HG02852 (cell line): Measurements from ENCODE around the gene HLA-G.
"Not testable (repeated sequence)": the region's sequence is repeated elsewhere in the genome, so short reads cannot be mapped to it uniquely, and the experiment has no call there.

Source experiments
- ATAC-seq: cut with Tn5 transposase; IDR thresholded peaks from one replicate; pipeline ENCODE4 v1.9.1; 2021; ENCODE audit warnings: mild to moderate bottlenecking, moderate library complexity; ENCODE audit not compliant: unreplicated experiment

The HLA-G gene

GRCh38 chr6:29827579-29828470 lies at the start of gene HLA-G:
HLA-G (plus strand) TSS chr6:29827825; CDS start chr6:29827845, 20 bp downstream.
- no peak for ATAC-seq

DNA sequence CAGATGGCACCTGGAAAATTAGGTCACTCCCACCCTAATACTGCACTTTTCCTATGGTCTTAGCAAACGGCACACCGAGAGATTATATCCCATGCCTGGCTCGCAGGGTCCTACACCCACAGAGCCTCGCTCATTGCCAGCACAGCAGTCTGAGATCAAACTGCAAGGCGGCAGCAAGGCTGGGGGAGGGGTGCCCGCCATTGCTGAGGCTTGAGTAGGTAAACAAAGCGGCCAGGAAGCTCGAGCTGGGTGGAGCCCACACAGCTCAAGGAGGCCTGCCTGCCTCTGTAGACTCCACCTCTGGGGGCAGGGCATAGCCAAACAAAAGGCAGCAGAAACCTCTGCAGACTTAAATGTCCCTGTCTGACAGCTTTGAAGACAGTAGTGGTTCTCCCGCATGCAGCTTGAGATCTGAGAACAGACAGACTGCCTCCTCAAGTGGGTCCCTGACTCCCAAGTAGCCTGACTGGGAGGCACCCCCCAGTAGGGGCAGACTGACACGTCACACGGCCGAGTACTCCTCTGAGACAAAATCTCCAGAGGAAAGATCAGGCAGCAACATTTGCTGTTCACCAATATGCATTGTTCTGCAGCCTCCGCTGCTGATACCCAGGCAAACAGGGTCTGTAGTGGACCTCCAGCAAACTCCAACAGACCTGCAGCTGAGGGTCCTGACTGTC lies 47.5 kb upstream of the HLA-G start:
- not testable (repeated sequence) for ATAC-seq

DNA sequence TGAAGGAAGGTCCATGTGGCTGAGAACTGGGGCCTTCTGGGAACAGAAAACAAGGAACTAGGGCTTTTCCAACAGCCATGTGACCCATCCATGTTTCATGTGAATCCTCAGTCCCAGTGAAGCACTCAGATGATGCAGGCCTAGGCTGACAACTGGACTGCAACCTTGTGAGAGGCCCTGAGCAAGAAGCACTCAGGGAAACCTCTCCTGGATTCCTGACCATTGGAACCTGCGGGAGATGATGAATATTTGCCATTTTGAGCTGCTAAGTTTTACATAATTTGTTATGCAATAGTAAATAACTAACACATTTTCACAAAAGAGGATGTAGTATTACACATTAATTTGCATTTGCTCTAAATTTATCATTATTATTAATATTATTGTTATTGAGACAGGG lies 38.4 kb upstream of the HLA-G start:
- ATAC-seq, result no peak

GRCh38 chr6:29790626-29791025 lies 37.0 kb upstream of the HLA-G start:
- no peak for ATAC-seq

DNA sequence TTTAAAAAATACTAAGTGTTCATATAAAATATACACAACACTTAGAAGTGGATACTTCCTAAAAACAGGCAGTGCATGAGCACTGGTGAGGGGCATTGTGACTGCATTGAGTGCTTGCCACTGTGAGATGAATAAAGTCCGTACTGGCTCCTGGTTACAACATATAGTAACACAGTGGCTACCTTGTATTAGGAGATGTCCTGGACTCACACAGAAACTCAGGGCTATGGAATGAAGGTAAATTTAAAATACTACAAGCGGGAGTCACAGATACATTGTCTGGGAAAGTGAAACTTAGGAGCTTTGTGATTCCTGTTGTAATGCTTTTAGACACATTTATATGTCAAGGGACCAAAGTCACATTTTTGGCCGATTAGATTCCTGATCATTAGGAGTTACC lies 36.5 kb upstream of the HLA-G start:
- no peak for ATAC-seq

DNA sequence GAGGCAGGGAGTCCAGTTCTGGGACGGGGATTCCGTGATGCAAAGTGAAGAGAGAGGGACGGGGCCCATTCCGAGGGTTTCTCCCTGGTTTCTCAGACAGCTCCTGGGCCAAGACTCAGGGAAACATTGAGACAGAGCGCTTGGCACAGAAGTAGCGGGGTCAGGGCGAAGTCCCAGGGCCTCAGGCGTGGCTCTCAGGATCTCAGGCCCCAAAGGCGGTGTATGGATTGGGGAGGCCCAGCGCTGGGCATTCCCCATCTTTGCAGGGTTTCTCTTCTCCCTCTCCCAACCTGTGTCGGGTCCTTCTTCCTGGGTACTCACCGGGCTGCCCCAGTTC lies 35.9 kb upstream of the HLA-G start:
- ATAC-seq, result no peak

GRCh38 chr6:29792123-29793035 lies 35.2 kb upstream of the HLA-G start:
- no peak for ATAC-seq

DNA sequence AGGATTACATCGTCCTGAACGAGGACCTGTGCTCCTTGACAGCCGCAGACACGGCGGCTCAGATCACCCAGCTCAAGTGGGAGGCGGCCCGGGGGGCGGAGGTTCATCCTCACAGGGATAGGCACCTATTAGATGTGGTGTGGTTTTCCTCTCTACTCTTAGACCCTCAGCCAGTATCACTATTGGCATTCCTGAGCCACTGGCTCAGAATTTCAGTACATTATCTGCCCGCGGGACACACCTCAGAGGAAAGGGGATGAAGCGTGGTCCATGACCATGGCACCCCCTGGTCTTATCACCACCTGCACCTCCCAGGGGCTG lies 34.6 kb upstream of the HLA-G start:
- ATAC-seq, result no peak

DNA sequence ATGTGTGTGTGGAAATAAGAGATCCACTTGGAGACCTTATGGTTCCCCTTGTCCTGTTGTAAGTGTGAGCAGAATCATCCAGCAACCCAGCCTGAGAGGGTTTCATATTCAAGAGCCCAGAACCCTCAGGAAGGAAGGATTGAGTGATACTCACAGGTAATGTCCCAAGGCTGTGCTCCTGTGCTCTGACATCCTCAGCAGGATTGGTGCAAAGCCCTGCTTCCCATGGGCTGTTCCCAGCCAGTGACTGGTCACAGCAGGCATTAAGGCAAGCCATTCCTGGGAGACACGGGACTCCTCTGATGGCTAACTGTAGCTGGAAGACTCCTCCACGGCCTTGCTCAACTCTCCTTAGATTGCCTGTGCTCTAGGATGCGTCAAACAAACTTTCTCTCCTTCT lies 33.8 kb upstream of the HLA-G start:
- no peak for ATAC-seq

DNA sequence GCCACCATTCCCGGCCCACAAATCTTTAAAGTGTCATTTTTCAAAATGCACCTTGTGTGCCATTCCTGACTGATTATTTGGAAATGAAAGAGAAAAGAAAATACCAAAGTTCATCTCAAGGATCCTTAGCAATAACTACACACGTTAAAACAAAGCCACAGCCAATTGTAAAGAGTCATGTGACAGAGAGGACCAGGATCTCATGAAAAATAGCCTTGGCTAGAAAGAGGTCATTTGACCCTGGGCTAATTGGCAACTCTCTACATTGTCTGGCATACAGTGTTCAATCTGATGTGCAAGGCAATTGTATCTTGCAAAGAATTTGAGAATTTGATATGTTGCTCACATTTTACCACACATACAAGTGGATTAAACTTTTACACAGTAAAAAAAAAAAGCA lies 31.6 kb upstream of the HLA-G start:
- ATAC-seq, result no peak

GRCh38 chr6:29797135-29797534 lies 30.5 kb upstream of the HLA-G start:
- no peak for ATAC-seq

DNA sequence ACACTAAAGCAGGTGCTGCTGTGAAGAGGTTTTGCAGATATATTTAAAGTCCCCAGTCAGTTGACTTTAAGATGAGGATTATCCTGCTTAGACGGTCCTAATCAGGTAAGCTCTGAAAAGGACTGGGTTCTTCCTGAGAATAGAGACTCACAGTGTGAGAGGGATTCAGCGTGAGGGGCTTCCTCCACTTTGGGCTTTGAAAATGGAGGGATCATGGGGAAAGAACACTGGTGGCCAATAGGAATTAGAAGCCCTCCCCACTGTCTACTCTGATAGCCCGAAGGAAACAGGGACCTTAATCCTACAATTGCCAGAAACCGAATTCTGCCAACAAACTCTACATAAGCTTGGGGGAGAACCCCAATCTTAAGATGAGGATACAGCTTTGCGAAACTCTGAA lies 29.7 kb upstream of the HLA-G start:
- ATAC-seq, result no peak

GRCh38 chr6:29800254-29800653 lies 27.4 kb upstream of the HLA-G start:
- ATAC-seq, result no peak

- ATAC-seq, result no peak
Observed at GRCh38 chr6:29806387-29806786, 21.2 kb upstream of the HLA-G start.

DNA sequence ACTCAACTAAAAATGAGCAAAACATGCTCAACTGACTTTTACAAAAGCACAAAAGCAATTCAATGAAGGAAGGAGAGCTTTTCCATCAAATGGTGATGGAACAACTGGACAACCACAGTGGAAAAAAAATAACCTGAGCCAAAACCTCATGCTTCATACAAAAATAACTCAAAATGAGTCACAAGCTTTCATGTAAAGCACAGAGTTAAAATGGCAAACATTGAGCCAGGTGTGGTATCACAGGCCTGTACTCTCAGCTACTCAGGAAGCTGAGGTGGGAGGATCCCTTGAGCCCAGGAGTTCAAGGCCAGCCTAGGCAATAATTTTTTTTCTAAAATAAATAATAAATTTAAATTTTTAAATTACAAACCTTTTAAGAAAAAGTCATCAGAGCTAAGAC lies 18.4 kb upstream of the HLA-G start:
- ATAC-seq, result no peak

DNA sequence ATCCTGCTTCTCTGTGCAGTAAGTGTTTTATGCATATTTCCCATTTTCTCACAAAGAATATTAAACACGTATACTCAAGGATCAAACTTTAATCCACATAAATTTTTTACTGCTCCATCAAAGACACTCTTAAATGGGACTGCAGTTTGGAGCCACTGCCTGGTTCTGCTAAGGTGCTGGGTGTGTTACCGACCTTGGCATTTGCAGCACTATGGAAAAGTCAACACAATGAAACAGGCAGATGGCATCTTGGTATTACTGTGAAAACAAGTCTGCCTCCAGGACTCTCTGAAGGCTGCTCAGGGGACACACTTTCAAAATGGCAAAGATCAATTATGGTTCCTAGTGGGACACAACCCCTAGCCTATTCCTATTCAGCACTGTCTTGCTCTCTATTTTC lies 17.3 kb upstream of the HLA-G start:
- ATAC-seq, result no peak

- no peak for ATAC-seq
Observed at GRCh38 chr6:29811377-29811776, 16.2 kb upstream of the HLA-G start.

GRCh38 chr6:29813066-29813465 lies 14.6 kb upstream of the HLA-G start:
- ATAC-seq, result no peak

DNA sequence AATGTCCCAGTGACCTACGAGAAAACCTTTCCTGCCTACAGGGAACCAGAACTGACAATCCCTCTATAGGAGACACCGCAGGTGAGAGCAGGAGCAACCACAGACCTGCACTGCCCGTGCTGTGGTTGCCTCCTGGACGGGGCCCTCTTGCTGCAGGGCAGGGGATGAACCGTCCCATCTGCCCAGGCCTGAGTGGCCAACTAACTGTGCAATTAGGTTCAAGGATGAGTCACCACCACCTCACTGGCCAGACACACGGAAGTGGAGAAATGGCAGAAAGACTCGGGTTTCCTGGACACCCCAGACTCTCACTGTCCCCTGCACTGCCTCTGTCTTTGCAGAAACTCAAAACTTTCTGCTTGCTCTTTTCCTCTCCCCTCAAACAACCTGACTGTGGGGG lies 13.8 kb upstream of the HLA-G start:
- no peak for ATAC-seq

DNA sequence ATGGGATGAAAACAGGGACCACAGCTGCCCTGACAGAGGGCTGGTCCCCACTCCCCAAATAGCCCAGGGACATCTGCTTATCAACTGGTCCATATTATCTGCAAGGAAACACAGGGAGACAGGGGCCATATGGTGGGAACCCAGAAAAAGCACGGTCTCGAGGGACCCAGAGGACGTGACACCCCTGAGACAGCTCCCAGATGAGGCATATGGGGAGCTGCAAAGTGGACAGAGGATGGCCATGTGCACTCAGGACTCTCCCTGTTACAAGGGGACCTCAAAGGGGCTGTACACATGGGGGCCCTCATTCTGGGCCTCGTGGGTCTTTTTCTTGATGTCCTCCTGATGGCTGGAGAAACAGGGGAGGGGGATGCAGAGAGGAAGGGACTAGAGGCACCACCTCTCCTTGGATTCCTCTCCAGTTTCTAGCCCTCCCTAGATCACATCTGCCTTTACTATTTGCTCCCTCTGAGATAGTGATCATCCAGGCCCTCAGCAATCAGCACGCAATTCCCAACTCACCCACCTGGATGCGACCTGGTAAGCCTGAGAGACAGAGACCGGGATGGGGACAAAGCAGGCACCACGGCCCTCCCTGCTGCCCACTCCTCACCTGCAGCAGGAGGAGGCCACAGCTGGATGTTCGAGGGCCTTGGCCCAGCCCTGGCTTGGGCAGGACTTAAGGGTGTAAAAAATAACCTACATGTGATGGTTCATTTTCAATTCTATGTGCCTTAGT lies 13.1 kb upstream of the HLA-G start:
- no peak for ATAC-seq
